Astrocyte of the spinal cord (primary cell): ENCODE data around the gene STRBP.

Experiments
- DNase-seq: peaks from one replicate; pipeline ENCODE4 v3.0.0; 2011; ENCODE audit warnings: low read depth, low spot score
- H3K4me3 ChIP-seq: 2 replicates; pipeline ENCODE4 v1.5.1; 2011; ENCODE audit warnings: low read depth, mild to moderate bottlenecking, low read length, moderate library complexity
- in situ Hi-C: cut with HindIII; loops from 2 replicates; pipeline ENCODE4 v1.10.0; 2017; ENCODE audit warnings: low sequenced_read_pairs
- TF ChIP-seq, protein P1 (sequence below): IDR thresholded peaks from 2 replicates; pipeline ENCODE4 v1.5.1; 2012; ENCODE audit warnings: low read depth, mild to moderate bottlenecking, low read length, inconsistent platforms

Gene STRBP

DNA sequence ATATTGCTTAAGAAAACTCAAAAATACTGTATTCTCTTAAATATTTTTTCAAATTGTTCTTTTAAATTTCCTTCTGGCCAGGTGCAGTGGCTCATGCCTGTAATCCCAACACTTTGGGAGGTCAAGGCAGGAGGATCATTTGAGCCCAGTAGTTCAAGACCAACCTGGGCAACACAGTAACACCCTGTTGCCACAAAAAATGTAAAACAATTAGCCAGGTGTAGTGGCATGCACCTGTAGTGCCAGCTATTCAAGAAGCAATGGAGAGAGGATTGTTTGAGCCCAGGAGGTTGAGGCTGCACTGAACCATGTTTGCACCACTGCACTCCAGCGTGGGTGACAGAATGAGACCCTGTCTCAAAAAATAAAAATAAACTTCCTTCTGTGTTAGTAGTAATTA is 94.3 kb downstream of the STRBP start:
- in situ Hi-C loops, result no loop called here
- TF ChIP-seq, protein P1, sequence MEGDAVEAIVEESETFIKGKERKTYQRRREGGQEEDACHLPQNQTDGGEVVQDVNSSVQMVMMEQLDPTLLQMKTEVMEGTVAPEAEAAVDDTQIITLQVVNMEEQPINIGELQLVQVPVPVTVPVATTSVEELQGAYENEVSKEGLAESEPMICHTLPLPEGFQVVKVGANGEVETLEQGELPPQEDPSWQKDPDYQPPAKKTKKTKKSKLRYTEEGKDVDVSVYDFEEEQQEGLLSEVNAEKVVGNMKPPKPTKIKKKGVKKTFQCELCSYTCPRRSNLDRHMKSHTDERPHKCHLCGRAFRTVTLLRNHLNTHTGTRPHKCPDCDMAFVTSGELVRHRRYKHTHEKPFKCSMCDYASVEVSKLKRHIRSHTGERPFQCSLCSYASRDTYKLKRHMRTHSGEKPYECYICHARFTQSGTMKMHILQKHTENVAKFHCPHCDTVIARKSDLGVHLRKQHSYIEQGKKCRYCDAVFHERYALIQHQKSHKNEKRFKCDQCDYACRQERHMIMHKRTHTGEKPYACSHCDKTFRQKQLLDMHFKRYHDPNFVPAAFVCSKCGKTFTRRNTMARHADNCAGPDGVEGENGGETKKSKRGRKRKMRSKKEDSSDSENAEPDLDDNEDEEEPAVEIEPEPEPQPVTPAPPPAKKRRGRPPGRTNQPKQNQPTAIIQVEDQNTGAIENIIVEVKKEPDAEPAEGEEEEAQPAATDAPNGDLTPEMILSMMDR, result no peak
- DNase-seq, result no peak
- no peak overlapping the region for H3K4me3 ChIP-seq

DNA sequence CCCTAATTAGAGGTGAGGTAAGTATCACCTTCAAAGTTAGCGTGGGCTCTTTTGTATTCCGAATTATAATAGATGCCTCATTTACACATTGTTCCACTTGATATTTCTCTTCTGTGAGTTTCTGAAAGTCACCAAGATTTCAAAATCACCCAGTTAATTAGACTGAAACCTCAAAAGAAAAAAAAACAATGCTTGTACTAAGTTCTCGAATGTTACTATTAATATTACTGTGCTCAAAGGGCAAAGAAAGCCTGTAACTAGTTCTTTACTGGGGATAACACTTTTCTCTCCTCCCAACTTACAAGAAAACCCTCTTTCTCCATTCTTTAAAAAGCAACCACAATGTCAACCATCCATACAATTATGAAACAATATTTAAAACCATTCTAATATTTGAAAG is 98.5 kb downstream of the STRBP start:
- DNase-seq, result no peak
- H3K4me3 ChIP-seq, result no peak overlapping the region
- in situ Hi-C loops, result no loop called here
- TF ChIP-seq, protein P1, result no peak

DNA sequence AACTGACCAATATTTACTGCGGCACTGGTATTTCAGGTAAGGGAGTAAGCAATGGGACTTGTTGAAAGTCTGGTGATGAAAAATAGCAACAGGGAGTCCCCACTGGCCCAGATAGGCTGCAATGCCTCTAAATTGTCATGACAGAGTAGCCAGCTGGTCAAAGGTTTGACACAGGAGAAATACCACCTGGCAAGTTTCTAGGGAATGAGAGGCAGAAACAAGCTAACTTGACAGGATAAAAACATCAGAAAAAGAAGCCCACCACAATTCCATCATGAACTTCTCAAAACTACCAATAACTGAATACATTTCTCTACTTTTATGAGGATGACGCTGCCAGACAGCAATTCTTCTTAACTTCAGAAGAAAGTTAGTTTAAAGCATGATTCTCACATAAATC is 99.8 kb downstream of the STRBP start:
- in situ Hi-C loops, result no loop called here
- no peak overlapping the region for H3K4me3 ChIP-seq
- no peak for DNase-seq
- TF ChIP-seq, protein P1, result no peak

DNA sequence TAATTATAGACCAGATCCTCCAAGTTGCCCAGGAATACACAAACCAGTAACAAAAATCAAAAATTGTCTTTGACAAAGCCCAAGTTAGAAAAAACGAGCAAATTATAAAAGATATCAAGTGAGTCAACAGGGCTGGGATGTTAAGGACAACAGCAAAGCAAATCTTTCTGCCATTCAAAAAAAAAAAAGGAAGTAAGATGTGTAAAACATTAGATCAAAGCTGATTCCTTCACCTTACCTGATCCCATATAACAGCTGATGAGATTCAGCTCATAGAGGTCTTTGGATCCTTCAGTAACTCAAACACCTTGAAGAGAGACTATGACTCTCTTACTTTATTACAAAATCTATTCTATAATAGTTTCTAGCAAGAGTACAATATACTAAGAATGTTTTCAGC is 100.9 kb downstream of the STRBP start:
- no peak overlapping the region for H3K4me3 ChIP-seq
- in situ Hi-C loops, result no loop called here
- no peak for DNase-seq
- TF ChIP-seq, protein P1, result no peak

DNA sequence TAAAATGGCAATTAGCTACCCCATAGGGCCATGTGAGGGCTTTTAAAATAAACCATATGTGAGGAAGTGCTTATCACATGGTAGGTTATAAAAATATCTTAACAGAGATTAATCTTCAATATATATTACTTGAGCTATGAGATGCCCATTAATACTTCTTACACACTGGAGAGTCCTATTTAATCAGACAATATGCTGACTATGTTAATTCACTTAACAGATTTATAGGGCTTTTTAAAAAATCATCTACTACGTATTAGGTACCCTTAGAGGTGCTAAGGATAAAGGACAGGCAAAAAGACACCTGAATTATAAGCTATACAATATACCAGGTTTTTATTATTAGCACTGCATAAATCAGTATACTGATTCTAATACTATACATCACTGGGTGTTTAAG is 102.6 kb downstream of the STRBP start:
- in situ Hi-C loops, result no loop called here
- TF ChIP-seq, protein P1, result no peak
- H3K4me3 ChIP-seq, result no peak overlapping the region
- DNase-seq, result no peak

DNA sequence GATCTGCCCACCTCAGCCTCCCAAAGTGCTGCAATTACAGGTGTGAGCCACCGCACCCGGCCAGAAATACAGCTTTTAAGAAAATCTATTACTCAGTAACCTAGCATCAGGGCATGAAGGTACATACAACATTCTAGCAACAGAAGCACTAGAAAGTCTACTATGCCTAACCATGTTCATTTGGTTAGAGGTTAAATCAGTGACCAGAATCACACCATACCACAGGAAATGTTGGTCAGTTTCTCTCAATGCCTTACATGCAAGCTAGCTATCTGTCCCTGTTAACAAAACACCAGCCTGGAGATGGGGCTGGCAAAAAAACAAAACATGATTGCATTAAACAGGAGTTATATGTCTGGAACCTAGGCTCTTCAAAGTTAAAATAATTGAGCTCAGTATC is 104.1 kb downstream of the STRBP start:
- H3K4me3 ChIP-seq, result no peak overlapping the region
- DNase-seq, result no peak
- TF ChIP-seq, protein P1, result no peak
- in situ Hi-C loops, result no loop called here

DNA sequence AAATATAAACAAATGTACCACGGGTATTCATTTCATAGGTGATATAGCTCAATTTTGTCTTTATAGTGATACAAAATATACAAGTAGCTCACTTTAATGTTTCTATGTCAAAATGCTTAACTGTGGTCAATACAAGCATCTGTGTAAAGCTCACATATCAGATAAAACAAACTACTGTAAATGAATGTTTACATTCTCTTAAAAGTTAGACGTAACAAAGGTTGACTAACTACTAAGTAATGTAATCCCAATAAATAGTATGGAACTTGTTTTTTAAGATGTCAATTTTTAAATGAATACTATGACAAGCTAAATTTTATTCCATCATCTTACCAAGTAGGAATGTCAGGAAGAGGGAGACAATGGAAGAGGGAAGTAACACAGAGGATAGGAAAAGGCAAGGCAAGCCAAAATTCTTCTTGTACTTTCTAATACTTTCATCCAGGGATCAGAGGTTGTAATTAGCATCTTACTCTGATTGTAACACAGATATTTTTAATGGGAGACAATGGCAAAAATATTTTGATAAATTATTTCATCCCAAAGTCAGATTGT is 105.5 kb downstream of the STRBP start:
- in situ Hi-C loops, result no loop called here
- H3K4me3 ChIP-seq, result no peak overlapping the region
- no peak for DNase-seq
- TF ChIP-seq, protein P1, result no peak
